Panc1 (cell line): ENCODE measurements around the gene PIP5K1A. TPM values are rescaled to one million over a fixed set of nuclear protein-coding genes. Genes with fewer than 3 reads are reported as not detected.
A peak's percentile ranks its signal among the peaks of the same experiment; 100 is the strongest.

ENCODE experiments used
- ATAC-seq: fragments of 200-7000 bp; cut with Tn5 transposase; 2 replicates; pipeline ENCODE4 v1.9.1; 2020; ENCODE audit warnings: mild to moderate bottlenecking, moderate library complexity
- BruUV-seq: library from RNA; stranded (reverse); fragments of 400-500 nt; replicated peaks from 2 replicates; lab custom pipeline; 2021; lab: Mats Ljungman, UMichigan
- CTCF ChIA-PET: fragments of 300-600 bp; sonication (Branson Sonifier 250); formaldehyde crosslinking; loops from one replicate; lab custom pipeline; 2022; ENCODE audit warnings: antibody characterized with exemption; lab: Charles Lee
- POLR2A ChIA-PET: fragments of 300-600 bp; sonication (Branson Sonifier 250); formaldehyde crosslinking; loops from one replicate; lab custom pipeline; 2022; ENCODE audit warnings: antibody characterized with exemption; lab: Charles Lee
- DNase-seq: peaks from one replicate; pipeline ENCODE4 v3.0.0-alpha.2; 2010; ENCODE audit warnings: low read depth, low spot score
- H3K27ac ChIP-seq: 2 replicates; pipeline ENCODE4 v1.5.1; 2011; ENCODE audit warnings: mild to moderate bottlenecking, low read length, inconsistent platforms
- H3K27me3 ChIP-seq: fragments of 200-500 bp; sonication (Bioruptor generic); 2 replicates; pipeline ENCODE4 v1.6.0; 2014; ENCODE audit warnings: low read length, inconsistent platforms; ENCODE audit not compliant: control insufficient read depth, insufficient read depth
- H3K36me3 ChIP-seq: fragments of 200-500 bp; sonication (Bioruptor generic); 2 replicates; pipeline ENCODE4 v1.5.1; 2014; ENCODE audit warnings: inconsistent platforms, mild to moderate bottlenecking, low read length, moderate library complexity; ENCODE audit not compliant: control insufficient read depth, insufficient read depth
- H3K4me1 ChIP-seq: 2 replicates; pipeline ENCODE4 v1.5.1; 2011; ENCODE audit warnings: inconsistent platforms, mild to moderate bottlenecking, low read length, moderate library complexity; ENCODE audit not compliant: control insufficient read depth, insufficient read depth
- H3K4me3 ChIP-seq, 2 experiments: 2 replicates each; pipeline ENCODE4 v1.5.1; 2011 to 2012; ENCODE audit warnings: low read depth in 2 of 2, low read length in 2 of 2, mild to moderate bottlenecking in 2 of 2, inconsistent platforms in 1 of 2, moderate library complexity in 1 of 2
- H3K9me3 ChIP-seq: fragments of 200-500 bp; sonication (Bioruptor generic); 2 replicates; pipeline ENCODE4 v1.5.1; 2014; ENCODE audit warnings: low read depth, mild to moderate bottlenecking, inconsistent platforms, low read length, moderate library complexity; ENCODE audit not compliant: control insufficient read depth, insufficient read depth
- POLR2AphosphoS5 ChIP-seq: IDR thresholded peaks from 2 replicates; pipeline ENCODE4 v1.6.1; 2012; ENCODE audit warnings: mild to moderate bottlenecking, low read depth, low read length, moderate library complexity
- SIN3A ChIP-seq: IDR thresholded peaks from 2 replicates; pipeline ENCODE4 v1.6.1; 2012; ENCODE audit warnings: low read depth, mild to moderate bottlenecking, low read length, moderate library complexity, borderline replicate concordance; ENCODE audit not compliant: insufficient read depth
- TCF7L2 ChIP-seq: IDR thresholded peaks from 2 replicates; pipeline ENCODE4 v1.6.1; 2011; ENCODE audit warnings: mild to moderate bottlenecking, low read depth, low read length, inconsistent platforms
- in situ Hi-C: cut with HindIII; loops from 2 replicates; pipeline ENCODE4 v1.10.0; 2016; ENCODE audit warnings: low sequenced_read_pairs, low pct_unique_long_range_greater_than_20kb
- intact Hi-C: fragments of 100-400 bp; cut with micrococcal nuclease; formaldehyde crosslinking; loops from one replicate; pipeline ENCODE4 v1.10.0; 2022; ENCODE audit not compliant: unreplicated experiment
- total RNA-seq: library from RNA; stranded (reverse); gene quantifications from one replicate; pipeline ENCODE4 v1.2.1, GENCODE V29; 2021; ENCODE audit not compliant: unreplicated experiment
- TF ChIP-seq, protein P1 (sequence below), 2 experiments: IDR thresholded peaks; 2 replicates each; pipeline ENCODE4 v1.6.1; 2011 to 2012; ENCODE audit warnings: low read depth in 2 of 2, control low read depth in 1 of 2, low read length in 1 of 2, mild to moderate bottlenecking in 1 of 2, moderate library complexity in 1 of 2; ENCODE audit not compliant: insufficient read depth in 1 of 2
- TF ChIP-seq, protein P2 (sequence below): fragments of 450-650 bp; IDR thresholded peaks from 2 replicates; pipeline ENCODE4 v1.5.1; 2017; ENCODE audit warnings: mild to moderate bottlenecking

The PIP5K1A gene
- total RNA-seq, 1 experiment from 2014 or later: 78.9 TPM

DNA sequence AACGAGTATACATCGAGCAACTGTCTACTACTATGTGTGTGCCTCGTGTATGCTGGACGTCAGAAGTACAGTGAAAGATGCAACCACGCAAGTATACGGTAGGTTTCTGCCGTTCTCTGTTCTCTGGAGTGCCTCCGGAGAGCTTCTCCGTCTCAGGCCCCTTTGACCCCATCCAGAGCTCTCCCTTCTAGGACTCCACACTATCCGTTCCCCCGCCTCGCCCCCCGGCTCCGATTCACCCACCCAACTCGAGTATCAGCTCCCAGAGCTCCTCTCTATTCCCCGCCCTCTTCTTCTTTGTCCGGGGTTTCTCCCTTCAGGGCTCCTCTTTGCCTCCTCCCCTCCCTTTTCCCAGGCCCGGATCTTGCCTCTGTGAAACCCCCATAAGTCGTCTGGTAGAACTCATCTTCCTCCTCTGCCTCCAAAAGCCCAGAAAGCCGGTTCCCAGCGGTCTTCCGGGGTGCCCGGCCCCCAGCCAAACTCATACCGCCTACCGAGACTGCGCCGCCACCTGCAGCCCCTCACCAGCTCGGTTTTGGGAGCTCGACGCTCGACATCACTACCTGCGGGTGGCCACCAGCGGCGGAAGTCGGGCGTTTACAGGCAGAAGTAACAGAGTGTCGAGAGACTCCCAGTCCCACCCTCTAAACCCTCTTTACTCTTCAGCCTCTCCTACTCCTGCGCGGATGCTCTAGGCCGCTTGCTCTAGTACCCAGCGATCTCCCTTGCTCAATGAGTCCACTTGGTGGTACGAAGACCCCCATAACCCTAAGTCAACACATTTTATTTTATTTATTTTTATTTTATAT is 8.5 kb upstream of the PIP5K1A start, which contains the start of gene VPS72:
TSS of gene VPS72 (minus strand) at position 561 of the 809 bp plus-strand sequence. CDS start at position 485, 76 bp downstream.
- H3K36me3 ChIP-seq: no peaks in the 10 kb centered on the region; the same call in 1 of the 2 replicates
- BruUV-seq: no TSS peak
- in situ Hi-C loops: no loop called here
- intact Hi-C loops: no loop called here
- peak; percentile 97 for TF ChIP-seq POLR2AphosphoS5
- peak; percentile 92; the same call in 1 of the 2 replicates for TF ChIP-seq SIN3A
- TF ChIP-seq, protein P1, sequence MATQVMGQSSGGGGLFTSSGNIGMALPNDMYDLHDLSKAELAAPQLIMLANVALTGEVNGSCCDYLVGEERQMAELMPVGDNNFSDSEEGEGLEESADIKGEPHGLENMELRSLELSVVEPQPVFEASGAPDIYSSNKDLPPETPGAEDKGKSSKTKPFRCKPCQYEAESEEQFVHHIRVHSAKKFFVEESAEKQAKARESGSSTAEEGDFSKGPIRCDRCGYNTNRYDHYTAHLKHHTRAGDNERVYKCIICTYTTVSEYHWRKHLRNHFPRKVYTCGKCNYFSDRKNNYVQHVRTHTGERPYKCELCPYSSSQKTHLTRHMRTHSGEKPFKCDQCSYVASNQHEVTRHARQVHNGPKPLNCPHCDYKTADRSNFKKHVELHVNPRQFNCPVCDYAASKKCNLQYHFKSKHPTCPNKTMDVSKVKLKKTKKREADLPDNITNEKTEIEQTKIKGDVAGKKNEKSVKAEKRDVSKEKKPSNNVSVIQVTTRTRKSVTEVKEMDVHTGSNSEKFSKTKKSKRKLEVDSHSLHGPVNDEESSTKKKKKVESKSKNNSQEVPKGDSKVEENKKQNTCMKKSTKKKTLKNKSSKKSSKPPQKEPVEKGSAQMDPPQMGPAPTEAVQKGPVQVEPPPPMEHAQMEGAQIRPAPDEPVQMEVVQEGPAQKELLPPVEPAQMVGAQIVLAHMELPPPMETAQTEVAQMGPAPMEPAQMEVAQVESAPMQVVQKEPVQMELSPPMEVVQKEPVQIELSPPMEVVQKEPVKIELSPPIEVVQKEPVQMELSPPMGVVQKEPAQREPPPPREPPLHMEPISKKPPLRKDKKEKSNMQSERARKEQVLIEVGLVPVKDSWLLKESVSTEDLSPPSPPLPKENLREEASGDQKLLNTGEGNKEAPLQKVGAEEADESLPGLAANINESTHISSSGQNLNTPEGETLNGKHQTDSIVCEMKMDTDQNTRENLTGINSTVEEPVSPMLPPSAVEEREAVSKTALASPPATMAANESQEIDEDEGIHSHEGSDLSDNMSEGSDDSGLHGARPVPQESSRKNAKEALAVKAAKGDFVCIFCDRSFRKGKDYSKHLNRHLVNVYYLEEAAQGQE (IDR thresholded peaks at IDR 0.05; ENCODE audit: insufficient read depth in 1 of 2, low read depth in 2 of 2, low read length in 1 of 2): no peak; a peak in 1 of 4 replicates
- no peak for TF ChIP-seq TCF7L2
- CTCF ChIA-PET: interaction anchor here (0.6 to 0.8 kb wide), 3 partner anchors 72 to 108 kb away, joined by 4 to 7 read pairs (median 5); no protein-coding TSS in a partner anchor
- ATAC-seq (peak; percentile 96), DNase-seq (no peak)
- no peaks in the 10 kb centered on the region for H3K27me3 ChIP-seq
- POLR2A ChIA-PET: interaction anchor here (0.6 to 1.1 kb wide), 7 partner anchors 14 to 76 kb away, joined by 3 to 6 read pairs (median 4); partner anchors contain the start of gene PSMD4
- H3K4me3 ChIP-seq: peak within 1 kb of the TSS; percentile 73 to 80
- no peaks in the 10 kb centered on the region for H3K9me3 ChIP-seq
- H3K27ac ChIP-seq: peak within 1 kb of the TSS; percentile 92
- peaks cover 10% of the 10 kb centered on the region for H3K4me1 ChIP-seq

DNA sequence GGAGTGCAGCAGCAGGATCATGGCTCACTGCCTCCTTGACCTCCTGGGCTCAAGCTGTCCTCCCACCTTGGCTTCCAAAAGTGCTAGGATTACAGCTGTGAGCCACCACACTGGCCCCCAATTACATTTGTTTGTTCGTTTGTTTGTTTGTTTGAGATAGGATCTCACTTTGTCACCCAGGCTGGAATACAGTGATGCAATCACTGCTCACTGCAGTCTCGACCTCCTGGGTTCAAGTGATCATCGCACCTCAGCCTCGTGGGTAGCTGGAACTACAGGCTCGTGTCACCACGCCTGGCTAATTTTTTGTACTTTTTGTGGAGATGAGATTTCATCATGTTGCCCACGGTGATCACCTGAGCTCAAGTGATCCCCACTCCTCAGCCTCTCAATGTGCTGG is 6.3 kb upstream of the PIP5K1A start:
- H3K27me3 ChIP-seq: no peaks in the 10 kb centered on the region
- intact Hi-C loops: no loop called here
- H3K9me3 ChIP-seq: no peaks in the 10 kb centered on the region
- ATAC-seq (no peak), DNase-seq (no peak)
- in situ Hi-C loops: no loop called here
- H3K36me3 ChIP-seq: no peaks in the 10 kb centered on the region; the same call in 1 of the 2 replicates
- no peak overlapping the region for H3K4me3 ChIP-seq
- H3K27ac ChIP-seq: no peak overlapping the region; the same call in 1 of the 2 replicates
- TF ChIP-seq, protein P1 (IDR thresholded peaks at IDR 0.05; ENCODE audit: insufficient read depth in 1 of 2, low read depth in 2 of 2, low read length in 1 of 2): no peak
- TF ChIP-seq SIN3A (no peak), TCF7L2 (no peak), POLR2AphosphoS5 (no peak)
- TF ChIP-seq, protein P2, sequence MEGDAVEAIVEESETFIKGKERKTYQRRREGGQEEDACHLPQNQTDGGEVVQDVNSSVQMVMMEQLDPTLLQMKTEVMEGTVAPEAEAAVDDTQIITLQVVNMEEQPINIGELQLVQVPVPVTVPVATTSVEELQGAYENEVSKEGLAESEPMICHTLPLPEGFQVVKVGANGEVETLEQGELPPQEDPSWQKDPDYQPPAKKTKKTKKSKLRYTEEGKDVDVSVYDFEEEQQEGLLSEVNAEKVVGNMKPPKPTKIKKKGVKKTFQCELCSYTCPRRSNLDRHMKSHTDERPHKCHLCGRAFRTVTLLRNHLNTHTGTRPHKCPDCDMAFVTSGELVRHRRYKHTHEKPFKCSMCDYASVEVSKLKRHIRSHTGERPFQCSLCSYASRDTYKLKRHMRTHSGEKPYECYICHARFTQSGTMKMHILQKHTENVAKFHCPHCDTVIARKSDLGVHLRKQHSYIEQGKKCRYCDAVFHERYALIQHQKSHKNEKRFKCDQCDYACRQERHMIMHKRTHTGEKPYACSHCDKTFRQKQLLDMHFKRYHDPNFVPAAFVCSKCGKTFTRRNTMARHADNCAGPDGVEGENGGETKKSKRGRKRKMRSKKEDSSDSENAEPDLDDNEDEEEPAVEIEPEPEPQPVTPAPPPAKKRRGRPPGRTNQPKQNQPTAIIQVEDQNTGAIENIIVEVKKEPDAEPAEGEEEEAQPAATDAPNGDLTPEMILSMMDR: no peak
- H3K4me1 ChIP-seq: peaks cover 10% of the 10 kb centered on the region
- ChIA-PET POLR2A (no interaction called here), CTCF (no interaction called here)
- no TSS peak for BruUV-seq
